ENCODE results near the gene ZNF555. TPM values are rescaled to one million over a fixed set of nuclear protein-coding genes. Genes with fewer than 3 reads are reported as not detected.
"Not testable (repeated sequence)": the region's sequence is repeated elsewhere in the genome, so short reads cannot be mapped to it uniquely, and the experiment has no call there.

ZNF555 gene
- total RNA-seq, 1 experiment from 2014 or later, result 1.9 TPM

DNA sequence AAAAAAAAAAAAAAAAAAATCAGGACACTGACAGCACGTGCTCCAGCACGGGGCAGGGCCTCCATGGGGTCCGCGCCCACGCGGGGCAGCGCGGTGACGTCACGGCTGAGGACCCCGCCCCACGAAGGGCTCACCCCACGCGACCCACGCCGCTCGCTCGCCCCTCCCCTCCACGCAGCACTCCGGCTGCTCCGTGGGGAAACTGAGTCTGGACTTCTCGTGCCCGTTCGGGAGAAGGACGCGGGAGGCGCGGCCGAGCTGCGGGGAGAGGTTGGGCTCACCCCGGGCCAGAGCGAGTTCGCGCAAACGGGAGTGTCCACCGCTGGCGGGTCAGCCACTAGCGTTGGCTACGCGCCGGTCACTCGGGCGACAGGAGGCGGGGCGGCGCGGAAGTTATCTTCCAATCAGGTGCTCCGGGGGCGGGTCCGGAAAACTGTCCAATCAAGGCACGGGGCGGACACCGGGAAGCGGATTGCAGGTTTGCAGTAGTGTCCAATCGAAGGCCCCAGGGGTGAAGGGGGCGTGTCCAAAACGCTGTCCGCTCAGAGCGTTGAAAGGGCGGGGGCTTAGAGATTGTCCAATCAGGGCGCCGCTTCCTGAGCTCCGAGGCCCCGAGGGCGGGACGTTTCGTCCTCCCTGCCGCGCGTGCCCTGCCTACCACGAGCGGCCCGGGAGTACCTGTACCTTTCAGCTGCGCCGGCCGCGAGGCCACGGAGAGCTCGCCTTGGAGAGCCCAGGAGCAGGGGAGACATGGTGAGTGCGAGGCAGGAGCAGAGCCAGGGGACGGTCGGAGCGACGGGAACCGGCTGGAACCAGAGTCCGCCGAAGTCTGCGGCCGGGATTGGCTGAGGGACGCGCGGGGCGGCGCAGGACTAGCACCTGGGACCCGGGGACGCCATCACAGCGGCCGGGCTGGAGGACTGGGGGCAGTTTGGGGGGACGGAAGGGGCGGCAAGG is 59.3 kb downstream of the ZNF555 start, which contains the start of gene ZNF57:
Gene ZNF57, plus strand, starts transcription at position 633 of the 957 bp plus-strand sequence. Its CDS starts 118 bp downstream, at position 751.
- Histone ChIP-seq H3K36me3 (replicated peaks; ENCODE audit: control insufficient read depth, insufficient read depth, low read length) (no peaks in the 10 kb centered on the region), H3K27me3 (ENCODE audit: control insufficient read depth, insufficient read depth, low read length) (no peaks in the 10 kb centered on the region), H3K4me3 (ENCODE audit: insufficient read depth, low read depth, low read length) (peak within 1 kb of the TSS; percentile 78)
- DNase-seq, result peak; percentile 97

DNA sequence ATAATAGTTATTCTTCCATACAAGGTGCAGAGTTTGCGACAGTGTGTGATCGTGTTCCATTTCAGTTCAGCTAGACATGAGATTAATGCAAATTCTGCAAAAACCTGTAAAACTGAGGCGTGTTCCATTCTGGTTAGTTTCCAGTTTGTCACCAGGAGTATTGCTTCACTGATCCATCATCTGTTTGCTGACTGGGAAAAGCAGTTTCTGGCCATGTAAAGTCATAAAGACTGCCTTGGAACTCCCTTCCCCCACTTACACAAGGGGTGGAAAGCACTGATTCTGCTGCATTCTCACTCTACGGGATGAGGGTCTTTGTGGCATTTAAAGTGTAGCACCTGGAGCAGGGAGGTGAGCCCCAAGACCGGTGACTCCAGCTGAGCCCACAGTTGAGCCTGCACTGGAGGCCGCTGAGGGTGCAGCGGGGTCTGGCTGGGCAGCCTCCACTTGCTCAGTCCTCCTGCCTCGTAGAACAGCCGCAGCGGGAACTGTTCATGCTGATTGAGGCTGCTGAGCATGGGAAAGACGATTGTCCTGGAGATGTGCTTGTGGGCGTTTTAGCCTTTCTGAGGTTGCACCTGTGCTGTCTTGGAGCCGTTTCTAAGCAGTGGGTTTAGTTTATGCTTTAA is 61.4 kb downstream of the ZNF555 start:
- no peak for DNase-seq
- no peak overlapping the region for H3K4me3 ChIP-seq (ENCODE audit: insufficient read depth, low read depth, low read length)

DNA sequence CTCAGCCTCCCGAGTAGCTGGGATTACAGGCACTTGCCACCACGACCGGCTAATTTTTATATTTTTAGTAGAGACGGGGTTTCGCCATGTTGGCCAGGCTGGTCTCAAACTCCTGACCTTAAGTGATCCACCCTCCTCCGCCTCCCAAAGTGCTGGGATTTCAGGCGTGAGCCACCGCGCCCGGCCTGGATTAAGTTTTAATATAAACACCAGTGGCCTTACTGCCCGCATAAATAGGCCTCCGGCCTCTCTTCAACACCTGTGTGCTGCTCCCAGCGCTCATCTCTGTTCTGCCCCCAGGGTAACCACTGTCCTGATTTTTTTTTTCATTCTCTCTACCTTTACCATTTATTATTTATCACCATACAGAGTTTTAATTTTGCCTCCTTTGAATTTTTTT is 62.1 kb downstream of the ZNF555 start:
- not testable (repeated sequence) for H3K4me3 ChIP-seq (ENCODE audit: insufficient read depth, low read depth, low read length); DNase-seq; H3K27me3 ChIP-seq (ENCODE audit: control insufficient read depth, insufficient read depth, low read length); H3K36me3 ChIP-seq (replicated peaks; ENCODE audit: control insufficient read depth, insufficient read depth, low read length)

More for the DNA sequence above, 61.4 kb downstream of the ZNF555 start:
- Histone ChIP-seq H3K27me3 (ENCODE audit: control insufficient read depth, insufficient read depth, low read length) (no peaks in the 10 kb centered on the region), H3K36me3 (replicated peaks; ENCODE audit: control insufficient read depth, insufficient read depth, low read length) (no peaks in the 10 kb centered on the region)

DNA sequence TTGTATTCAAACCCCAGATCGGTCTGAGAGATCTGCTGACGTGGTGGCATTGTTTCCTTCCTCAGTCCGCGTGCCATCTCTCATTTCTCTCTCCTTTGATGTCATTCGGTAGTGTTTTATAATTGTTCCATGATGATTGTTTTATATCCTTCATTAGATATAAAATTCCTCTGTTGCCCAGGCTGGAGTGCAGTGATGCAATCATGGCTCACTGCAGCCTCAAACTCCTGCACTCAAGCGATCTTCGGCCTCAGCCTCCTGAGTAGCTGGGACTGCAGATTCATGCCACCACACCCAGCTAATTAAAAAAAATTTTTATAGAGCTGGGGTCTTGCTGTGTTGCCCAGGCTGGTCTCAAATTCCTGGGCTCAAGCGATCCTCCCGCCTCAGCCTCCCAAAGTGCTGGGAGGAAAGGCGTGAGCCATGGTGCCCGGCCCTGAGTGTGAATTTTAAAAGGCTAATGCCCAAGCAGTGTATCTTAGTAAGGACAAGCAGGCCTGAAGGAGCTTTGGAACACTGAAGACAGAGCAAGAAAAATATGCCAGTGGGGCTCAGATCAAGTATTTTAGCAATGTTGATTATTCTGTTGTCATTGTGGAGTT is 64.7 kb downstream of the ZNF555 start:
- DNase-seq, result no peak
- Histone ChIP-seq H3K27me3 (ENCODE audit: control insufficient read depth, insufficient read depth, low read length) (no peaks in the 10 kb centered on the region), H3K4me3 (ENCODE audit: insufficient read depth, low read depth, low read length) (no peak overlapping the region), H3K36me3 (replicated peaks; ENCODE audit: control insufficient read depth, insufficient read depth, low read length) (no peaks in the 10 kb centered on the region)

DNA sequence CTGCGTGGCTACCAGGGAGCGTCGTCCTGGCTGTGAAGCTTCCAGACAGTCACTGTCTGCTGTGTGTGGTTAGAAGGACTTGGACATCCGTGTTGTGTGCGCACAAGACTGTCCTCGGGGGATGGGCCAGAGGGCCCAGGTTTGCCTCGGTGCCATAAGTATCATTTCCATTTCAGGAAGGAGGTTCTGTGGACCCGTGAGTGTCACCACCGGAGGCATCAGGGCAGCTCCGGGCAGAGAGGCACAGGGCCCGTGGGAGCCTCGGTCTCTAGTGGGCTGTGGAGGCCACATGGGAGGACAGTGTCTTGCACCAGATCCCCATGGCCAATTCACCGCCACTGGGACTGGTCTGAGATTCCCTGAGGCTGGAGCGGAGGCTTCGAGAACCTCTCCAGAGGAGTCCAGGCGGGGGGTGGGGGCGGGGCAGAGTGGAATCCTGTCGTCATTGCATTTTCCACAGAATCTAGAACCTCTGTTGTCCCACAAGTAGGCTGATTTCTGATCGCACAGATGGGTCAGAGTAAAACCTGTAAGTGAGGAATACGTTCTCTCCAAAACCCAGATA is 65.4 kb downstream of the ZNF555 start:
- Histone ChIP-seq H3K36me3 (replicated peaks; ENCODE audit: control insufficient read depth, insufficient read depth, low read length) (no peaks in the 10 kb centered on the region), H3K27me3 (ENCODE audit: control insufficient read depth, insufficient read depth, low read length) (no peaks in the 10 kb centered on the region), H3K4me3 (ENCODE audit: insufficient read depth, low read depth, low read length) (no peak overlapping the region)
- DNase-seq, result peak; percentile 53

Other genes with a start within 250 kb of the ZNF555 start
- gene GNG7, start 138.8 kb upstream of the ZNF555 start, total RNA-seq (2014; rRNA removed; shearing (Covaris generic)), result 1.1 and 1.5 TPM in 2 replicates
- 8.2 and 12.2 TPM in 2 replicates for gene DIRAS1, start 120.1 kb upstream of the ZNF555 start, total RNA-seq (2014; rRNA removed; shearing (Covaris generic))
- gene SLC39A3, start 101.5 kb upstream of the ZNF555 start, total RNA-seq (2014; rRNA removed; shearing (Covaris generic)), result 42.5 and 45.8 TPM in 2 replicates
- 97.4 and 103 TPM in 2 replicates for gene SGTA, start 58.2 kb upstream of the ZNF555 start, total RNA-seq (2014; rRNA removed; shearing (Covaris generic))
- 206 and 287 TPM in 2 replicates for gene THOP1, start 56.0 kb upstream of the ZNF555 start, total RNA-seq (2014; rRNA removed; shearing (Covaris generic))
- gene ZNF554, start 21.6 kb upstream of the ZNF555 start, total RNA-seq (2014; rRNA removed; shearing (Covaris generic)), result 5.3 and 6.8 TPM in 2 replicates
- gene ZNF556, start 25.9 kb downstream of the ZNF555 start, total RNA-seq (2014; rRNA removed; shearing (Covaris generic)), result under 0.01 TPM in 2 replicates
- 1.7 and 2.9 TPM in 2 replicates for gene ZNF57, start 59.5 kb downstream of the ZNF555 start, total RNA-seq (2014; rRNA removed; shearing (Covaris generic))
- 4.6 and 5.5 TPM in 2 replicates for gene ZNF77, start 103.5 kb downstream of the ZNF555 start, total RNA-seq (2014; rRNA removed; shearing (Covaris generic))
- gene TLE6, start 136.1 kb downstream of the ZNF555 start, total RNA-seq (2014; rRNA removed; shearing (Covaris generic)), result 10.4 and 14.2 TPM in 2 replicates
- gene TLE2, start 187.8 kb downstream of the ZNF555 start, total RNA-seq (2014; rRNA removed; shearing (Covaris generic)), result 9.6 and 18.7 TPM in 2 replicates
- gene TLE5, start 221.0 kb downstream of the ZNF555 start, total RNA-seq (2014; rRNA removed; shearing (Covaris generic)), result 300 and 386 TPM in 2 replicates